GM23248 (cell line): Measurements from ENCODE around the gene ERC2.
"Not testable (repeated sequence)": the region's sequence is repeated elsewhere in the genome, so short reads cannot be mapped to it uniquely, and the experiment has no call there.

ENCODE experiments used
- EZH2 ChIP-seq: fragments of 200-600 bp; sonication (generic); IDR thresholded peaks from 2 replicates; pipeline ENCODE4 v1.6.1; 2018; ENCODE audit warnings: antibody characterized with exemption, mild to moderate bottlenecking; ENCODE audit not compliant: insufficient read depth, poor library complexity, severe bottlenecking
- EZH2phosphoT487 ChIP-seq: fragments of 200-600 bp; sonication (generic); IDR thresholded peaks from 2 replicates; pipeline ENCODE4 v1.6.1; 2018; ENCODE audit warnings: antibody characterized with exemption, moderate library complexity, mild to moderate bottlenecking, low read depth; ENCODE audit not compliant: insufficient read depth

DNA sequence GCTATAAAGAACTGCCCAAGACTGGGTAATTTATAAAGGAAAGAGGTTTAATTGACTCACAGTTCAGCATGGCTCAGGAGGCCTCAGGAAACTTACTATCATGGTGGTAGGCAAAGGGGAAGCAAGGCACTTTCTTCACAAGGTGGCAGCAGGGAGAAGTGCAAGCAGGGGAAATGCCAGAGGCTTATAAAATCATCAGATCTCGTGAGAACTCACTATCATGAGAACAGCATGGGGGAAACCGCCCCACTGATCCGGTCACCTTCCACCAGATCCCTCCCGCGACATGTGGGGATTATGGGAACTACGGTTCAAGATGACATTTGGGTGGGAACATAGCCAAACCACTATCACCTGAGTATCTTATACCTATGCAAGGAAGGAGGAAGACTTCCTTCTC is 963.2 kb downstream of the ERC2 start:
- not testable (repeated sequence) for TF ChIP-seq EZH2phosphoT487, EZH2
